HEK293 (cell line): Measurements from ENCODE around the gene UPK1A.

ENCODE experiments used
- CTCF ChIA-PET: fragments of 350-600 bp; formaldehyde crosslinking; extraction: SDS; loops from one replicate; lab custom pipeline; 2021; ENCODE audit warnings: antibody characterized with exemption; lab: Yijun Ruan, JAX
- POLR2A ChIA-PET: fragments of 300-600 bp; formaldehyde crosslinking; extraction: SDS; loops from one replicate; lab custom pipeline; 2020; ENCODE audit warnings: antibody characterized with exemption, inconsistent platforms; lab: Yijun Ruan, JAX
- H3K27ac ChIP-seq: fragments of 200-500 bp; sonication (Bioruptor generic); 2 replicates; pipeline ENCODE4 v1.5.1; 2014; ENCODE audit warnings: low read depth, low read length, control low read depth, inconsistent platforms; ENCODE audit errors: extremely low read depth
- H3K36me3 ChIP-seq, 2 experiments: fragments of 200-500 bp in 1 of 2; sonication (Bioruptor generic) in 1 of 2; 1 replicate in 1 of 2; 2 replicates in 1 of 2; pipeline ENCODE4 v1.5.1; 2014 to 2017; ENCODE audit warnings: inconsistent platforms in 2 of 2, low read length in 2 of 2; ENCODE audit not compliant: control insufficient read depth in 2 of 2, insufficient read depth in 1 of 2
- H3K4me1 ChIP-seq: fragments of 200-500 bp; sonication (Bioruptor generic); 2 replicates; pipeline ENCODE4 v1.5.1; 2014; ENCODE audit warnings: mild to moderate bottlenecking, low read length, inconsistent platforms; ENCODE audit not compliant: control insufficient read depth, insufficient read depth
- H3K4me3 ChIP-seq: 2 replicates; pipeline ENCODE4 v1.5.1; 2011; ENCODE audit warnings: low read depth, mild to moderate bottlenecking, control low read depth, low read length, moderate library complexity
- H3K9me3 ChIP-seq: fragments of 200-500 bp; sonication (Bioruptor generic); 2 replicates; pipeline ENCODE4 v1.5.1; 2014; ENCODE audit warnings: low read depth, low read length, inconsistent platforms; ENCODE audit not compliant: control insufficient read depth, insufficient read depth
- BCL11B ChIP-seq: fragments of 450-650 bp; formaldehyde crosslinking; IDR thresholded peaks from 2 replicates; pipeline ENCODE4 v1.5.1; 2016; ENCODE audit warnings: low read depth, missing biosample characterization, missing genetic modification characterization
- GLIS2 ChIP-seq: fragments of 450-650 bp; formaldehyde crosslinking; IDR thresholded peaks from 2 replicates; pipeline ENCODE4 v1.5.1; 2016; ENCODE audit warnings: missing biosample characterization, missing genetic modification characterization
- MEIS1 ChIP-seq: sonication (generic); formaldehyde crosslinking; IDR thresholded peaks from 2 replicates; pipeline ENCODE4 v1.8.1; 2022; ENCODE audit warnings: missing genetic modification reagents, mild to moderate bottlenecking, borderline replicate concordance
- OSR2 ChIP-seq: fragments of 450-650 bp; formaldehyde crosslinking; IDR thresholded peaks from 2 replicates; pipeline ENCODE4 v1.5.1; 2016; ENCODE audit warnings: missing biosample characterization, missing genetic modification characterization
- SALL2 ChIP-seq: fragments of 450-650 bp; formaldehyde crosslinking; IDR thresholded peaks from 2 replicates; pipeline ENCODE4 v1.5.0; 2017; ENCODE audit warnings: missing biosample characterization, mild to moderate bottlenecking, missing genetic modification characterization, borderline replicate concordance
- SP3 ChIP-seq: fragments of 450-650 bp; formaldehyde crosslinking; IDR thresholded peaks from 2 replicates; pipeline ENCODE4 v1.5.1; 2016; ENCODE audit warnings: missing biosample characterization, missing genetic modification characterization
- ZBTB10 ChIP-seq: fragments of 450-650 bp; formaldehyde crosslinking; IDR thresholded peaks from 2 replicates; pipeline ENCODE4 v1.5.1; 2016; ENCODE audit warnings: missing biosample characterization, missing genetic modification characterization
- ZBTB11 ChIP-seq: fragments of 450-650 bp; formaldehyde crosslinking; conservative IDR thresholded peaks from 2 replicates; pipeline ENCODE4 v1.5.1; 2016; ENCODE audit warnings: low read depth, missing biosample characterization, missing genetic modification characterization
- ZBTB6 ChIP-seq: fragments of 450-650 bp; formaldehyde crosslinking; IDR thresholded peaks from 2 replicates; pipeline ENCODE4 v1.5.1; 2017; ENCODE audit warnings: missing biosample characterization, missing genetic modification characterization
- ZBTB7A ChIP-seq: fragments of 450-650 bp; formaldehyde crosslinking; IDR thresholded peaks from 2 replicates; pipeline ENCODE4 v1.5.1; 2016; ENCODE audit warnings: low read depth, missing biosample characterization, missing genetic modification characterization
- ZNF132 ChIP-seq: fragments of 450-650 bp; formaldehyde crosslinking; IDR thresholded peaks from 2 replicates; pipeline ENCODE4 v1.5.1; 2017; ENCODE audit warnings: missing biosample characterization, missing genetic modification characterization, borderline replicate concordance
- ZNF175 ChIP-seq: fragments of 450-650 bp; formaldehyde crosslinking; IDR thresholded peaks from 2 replicates; pipeline ENCODE4 v1.5.1; 2016; ENCODE audit warnings: missing biosample characterization, missing genetic modification characterization
- ZNF248 ChIP-seq: fragments of 450-650 bp; formaldehyde crosslinking; IDR thresholded peaks from 2 replicates; pipeline ENCODE4 v1.5.1; 2017; ENCODE audit warnings: missing biosample characterization, missing genetic modification characterization
- ZNF26 ChIP-seq: fragments of 450-650 bp; formaldehyde crosslinking; IDR thresholded peaks from 2 replicates; pipeline ENCODE4 v1.5.1; 2016; ENCODE audit warnings: missing biosample characterization, missing genetic modification characterization
- ZNF302 ChIP-seq: fragments of 450-650 bp; formaldehyde crosslinking; IDR thresholded peaks from 2 replicates; pipeline ENCODE4 v1.5.1; 2016; ENCODE audit warnings: missing biosample characterization, missing genetic modification characterization, low read depth
- ZNF366 ChIP-seq: fragments of 450-650 bp; formaldehyde crosslinking; conservative IDR thresholded peaks from 2 replicates; pipeline ENCODE4 v1.5.1; 2016; ENCODE audit warnings: missing biosample characterization, missing genetic modification characterization
- ZNF645 ChIP-seq: fragments of 450-650 bp; formaldehyde crosslinking; IDR thresholded peaks from 2 replicates; pipeline ENCODE4; 2016; ENCODE audit warnings: missing biosample characterization, missing genetic modification characterization
- ZXDB ChIP-seq: fragments of 450-650 bp; formaldehyde crosslinking; IDR thresholded peaks from 2 replicates; pipeline ENCODE4 v1.5.1; 2016; ENCODE audit warnings: missing biosample characterization, missing genetic modification characterization

Gene UPK1A

GRCh38 chr19:35718345-35719041, 52.2 kb downstream of the UPK1A start (continued):
- TF ChIP-seq ZXDB (tag by site-specific recombination): peak; percentile 79

GRCh38 chr19:35719402-35720162, 53.3 kb downstream of the UPK1A start:
- H3K27ac ChIP-seq: peak overlapping the region; percentile 93
- CTCF ChIA-PET: interaction anchor here (0.5 to 1.3 kb wide), 7 partner anchors 8 to 213 kb away, joined by 3 to 12 read pairs (median 4); no protein-coding TSS in a partner anchor
- H3K4me3 ChIP-seq: no peak overlapping the region
- peaks cover 23% of the 10 kb centered on the region for H3K4me1 ChIP-seq
- H3K9me3 ChIP-seq: no peaks in the 10 kb centered on the region
- no peak for TF ChIP-seq ZNF175 (tag by site-specific recombination)
- TF ChIP-seq ZNF645 (tag by site-specific recombination): no peak
- no peak for TF ChIP-seq ZNF248
- no peak for TF ChIP-seq MEIS1 (CRISPR knock-in tag)
- TF ChIP-seq ZNF132 (tag by site-specific recombination): no peak
- TF ChIP-seq ZBTB10 (tag by site-specific recombination): 0 out of 2 replicates have a peak, but pooled peaks have one; percentile 2
- TF ChIP-seq ZNF302: no peak
- TF ChIP-seq OSR2 (tag by site-specific recombination): no peak
- TF ChIP-seq ZBTB7A (tag by site-specific recombination): no peak
- no peak for TF ChIP-seq SP3 (tag by site-specific recombination)
- peak; percentile 31; the same call in 1 of the 2 replicates for TF ChIP-seq GLIS2
- TF ChIP-seq, all 188 proteins: peak for 2
- peaks cover 51 to 53% of the 10 kb centered on the region in 2 experiments for H3K36me3 ChIP-seq
- POLR2A ChIA-PET: interaction anchor here (0.6 to 13.6 kb wide), 10 partner anchors 8 to 76 kb away, joined by 3 to 204 read pairs (median 8); partner anchors contain the start of genes COX6B1, HSPB6, LIN37 and PSENEN

- Histone ChIP-seq H3K9me3 (no peaks in the 10 kb centered on the region), H3K36me3 (peaks cover 57 to 58% of the 10 kb centered on the region in 2 experiments), H3K27ac (no peak overlapping the region), H3K4me1 (peaks cover 23% of the 10 kb centered on the region), H3K4me3 (no peak overlapping the region)
- ChIA-PET POLR2A (interaction anchor here (0.6 to 13.6 kb wide), 5 partner anchors 17 to 77 kb away, joined by 3 to 204 read pairs (median 11); partner anchors contain the start of genes PSENEN and U2AF1L4), CTCF (interaction anchor here (0.7 kb wide), 1 partner anchor 164 kb away, joined by 4 read pairs; no protein-coding TSS in a partner anchor)
- TF ChIP-seq ZBTB11 (tag by site-specific recombination) (no peak), ZBTB6 (tag by site-specific recombination) (no peak), ZNF366 (tag by site-specific recombination) (peak; percentile 53), ZNF26 (tag by site-specific recombination) (no peak), BCL11B (tag by site-specific recombination) (0 out of 2 replicates have a peak, but pooled peaks have one; percentile 35), SALL2 (tag by site-specific recombination) (no peak)
Measured at GRCh38 chr19:35720163-35720524, 53.8 kb downstream of the UPK1A start.
